PC-9 (cell line): ENCODE results near the gene MYLK.

Experiments
- CTCF ChIP-seq: fragments of 200-600 bp; sonication (generic); conservative IDR thresholded peaks from 2 replicates; pipeline ENCODE4 v1.6.1; 2017; ENCODE audit warnings: mixed run types, antibody characterized with exemption, mild to moderate bottlenecking, moderate library complexity
- EZH2 ChIP-seq: fragments of 200-600 bp; sonication (generic); IDR thresholded peaks from 2 replicates; pipeline ENCODE4 v1.8.0; 2017; ENCODE audit warnings: antibody characterized with exemption, low read depth

DNA sequence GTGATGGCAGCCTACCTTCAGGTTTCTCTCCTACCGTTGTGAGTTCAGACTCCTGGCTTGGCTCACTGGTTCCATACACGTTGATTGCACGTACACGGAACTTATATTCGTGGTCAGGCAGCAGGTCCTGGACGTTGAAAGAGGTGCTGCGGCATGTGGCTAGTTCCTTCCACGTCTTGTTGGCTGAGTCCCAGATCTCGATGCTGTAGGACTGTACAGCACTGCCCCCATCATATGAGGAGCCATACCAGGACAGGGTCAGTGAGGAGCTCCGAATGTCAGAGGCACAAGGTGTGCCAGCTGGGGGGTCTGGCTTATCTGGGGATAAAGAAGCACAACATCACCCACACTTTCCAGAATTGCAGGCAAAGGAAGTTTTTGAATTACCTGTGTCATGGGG, 227.0 kb downstream of the MYLK start:
- no peak for TF ChIP-seq CTCF
- TF ChIP-seq EZH2 = no peak
